GM19463 (cell line): ENCODE data around the gene ARL3.

Experiments used
- ATAC-seq: cut with Tn5 transposase; IDR thresholded peaks from one replicate; pipeline ENCODE4 v1.9.1; 2021; ENCODE audit warnings: mild to moderate bottlenecking, moderate library complexity; ENCODE audit not compliant: unreplicated experiment

The ARL3 gene

GRCh38 chr10:102642736-102643335 is 71.4 kb downstream of the ARL3 start:
- ATAC-seq: no peak

GRCh38 chr10:102641880-102642735 is 72.1 kb downstream of the ARL3 start:
- peak; percentile 46 for ATAC-seq

GRCh38 chr10:102641402-102641801 is 72.8 kb downstream of the ARL3 start:
- ATAC-seq: no peak

GRCh38 chr10:102639537-102639936 is 74.7 kb downstream of the ARL3 start:
- no peak for ATAC-seq

GRCh38 chr10:102635377-102635776 is 78.8 kb downstream of the ARL3 start:
- no peak for ATAC-seq

GRCh38 chr10:102634686-102635085 is 79.5 kb downstream of the ARL3 start:
- ATAC-seq: no peak

GRCh38 chr10:102633848-102634247 is 80.3 kb downstream of the ARL3 start:
- no peak for ATAC-seq

GRCh38 chr10:102633287-102633686 is 80.9 kb downstream of the ARL3 start:
- no peak for ATAC-seq

GRCh38 chr10:102632394-102633111 is 81.6 kb downstream of the ARL3 start:
- no peak for ATAC-seq

GRCh38 chr10:102631525-102632393 is 82.4 kb downstream of the ARL3 start:
- ATAC-seq: no peak

- ATAC-seq: no peak
These were observed 83.5 kb downstream of the ARL3 start for GRCh38 chr10:102630663-102631062.

- ATAC-seq: no peak
These were observed 84.3 kb downstream of the ARL3 start for GRCh38 chr10:102629661-102630614.

- ATAC-seq: no peak
These were observed 85.7 kb downstream of the ARL3 start for GRCh38 chr10:102628451-102628911.

GRCh38 chr10:102627736-102628293 is 86.4 kb downstream of the ARL3 start:
- no peak for ATAC-seq

- no peak for ATAC-seq
These were observed 86.9 kb downstream of the ARL3 start for GRCh38 chr10:102627291-102627735.

- ATAC-seq: no peak
These were observed 88.0 kb downstream of the ARL3 start for GRCh38 chr10:102626026-102626685.

GRCh38 chr10:102624751-102625645 is 89.2 kb downstream of the ARL3 start:
- ATAC-seq: no peak

GRCh38 chr10:102624094-102624493 is 90.1 kb downstream of the ARL3 start:
- ATAC-seq: no peak
